PC-9 (cell line): ENCODE data around the gene MEGF8.

Source experiments
- EZH2 ChIP-seq: fragments of 200-600 bp; sonication (generic); IDR thresholded peaks from 2 replicates; pipeline ENCODE4 v1.8.0; 2017; ENCODE audit warnings: antibody characterized with exemption, low read depth
- TF ChIP-seq, protein P1 (sequence below): fragments of 200-600 bp; sonication (generic); conservative IDR thresholded peaks from 2 replicates; pipeline ENCODE4 v1.6.1; 2017; ENCODE audit warnings: mixed run types, antibody characterized with exemption, mild to moderate bottlenecking, moderate library complexity

GRCh38 chr19:42402376-42403116, 77.1 kb downstream of the MEGF8 start:
- TF ChIP-seq, protein P1, sequence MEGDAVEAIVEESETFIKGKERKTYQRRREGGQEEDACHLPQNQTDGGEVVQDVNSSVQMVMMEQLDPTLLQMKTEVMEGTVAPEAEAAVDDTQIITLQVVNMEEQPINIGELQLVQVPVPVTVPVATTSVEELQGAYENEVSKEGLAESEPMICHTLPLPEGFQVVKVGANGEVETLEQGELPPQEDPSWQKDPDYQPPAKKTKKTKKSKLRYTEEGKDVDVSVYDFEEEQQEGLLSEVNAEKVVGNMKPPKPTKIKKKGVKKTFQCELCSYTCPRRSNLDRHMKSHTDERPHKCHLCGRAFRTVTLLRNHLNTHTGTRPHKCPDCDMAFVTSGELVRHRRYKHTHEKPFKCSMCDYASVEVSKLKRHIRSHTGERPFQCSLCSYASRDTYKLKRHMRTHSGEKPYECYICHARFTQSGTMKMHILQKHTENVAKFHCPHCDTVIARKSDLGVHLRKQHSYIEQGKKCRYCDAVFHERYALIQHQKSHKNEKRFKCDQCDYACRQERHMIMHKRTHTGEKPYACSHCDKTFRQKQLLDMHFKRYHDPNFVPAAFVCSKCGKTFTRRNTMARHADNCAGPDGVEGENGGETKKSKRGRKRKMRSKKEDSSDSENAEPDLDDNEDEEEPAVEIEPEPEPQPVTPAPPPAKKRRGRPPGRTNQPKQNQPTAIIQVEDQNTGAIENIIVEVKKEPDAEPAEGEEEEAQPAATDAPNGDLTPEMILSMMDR, result no peak
- no peak for TF ChIP-seq EZH2
